Glutamatergic neuron (in vitro differentiated cells): ENCODE measurements around the gene GRIP1. TPM values are rescaled to one million over a fixed set of nuclear protein-coding genes. Genes with fewer than 3 reads are reported as not detected.

ENCODE experiments used
- DNase-seq: peaks from one replicate; pipeline ENCODE4 v3.0.0; 2022
- H3K27ac Mint-ChIP-seq: one replicate; pipeline ENCODE4 v1.8.0; 2020; ENCODE audit warnings: mild to moderate bottlenecking, mixed read lengths, inconsistent platforms; ENCODE audit not compliant: unreplicated experiment
- H3K27me3 Mint-ChIP-seq: one replicate; pipeline ENCODE4 v1.8.0; 2020; ENCODE audit warnings: mild to moderate bottlenecking, moderate library complexity, mixed read lengths, inconsistent platforms; ENCODE audit not compliant: unreplicated experiment
- H3K36me3 Mint-ChIP-seq: one replicate; pipeline ENCODE4 v1.8.0; 2020; ENCODE audit warnings: mild to moderate bottlenecking, mixed read lengths, inconsistent platforms; ENCODE audit not compliant: unreplicated experiment
- H3K4me1 Mint-ChIP-seq: one replicate; pipeline ENCODE4 v1.8.0; 2020; ENCODE audit warnings: mild to moderate bottlenecking, low read depth, mixed read lengths, inconsistent platforms; ENCODE audit not compliant: unreplicated experiment
- H3K4me3 Mint-ChIP-seq: one replicate; pipeline ENCODE4 v1.8.0; 2020; ENCODE audit warnings: mild to moderate bottlenecking, mixed read lengths, inconsistent platforms; ENCODE audit not compliant: unreplicated experiment
- H3K9me3 Mint-ChIP-seq: one replicate; pipeline ENCODE4 v1.8.0; 2020; ENCODE audit warnings: mild to moderate bottlenecking, moderate library complexity, mixed read lengths, inconsistent platforms; ENCODE audit not compliant: unreplicated experiment
- total RNA-seq: library from RNA; stranded (reverse); fragmentation: NEBNext Ultra II Directional; extraction: Animal tissue kit (Norgen Biotek cat#: 25700); gene quantifications from one replicate; pipeline ENCODE4 v1.2.1, GENCODE V29; 2021; ENCODE audit not compliant: unreplicated experiment
- TF ChIP-seq, protein P1 (sequence below): fragments of 200-600 bp; sonication (generic); IDR thresholded peaks from one replicate; pipeline ENCODE4 v1.5.0; 2021; ENCODE audit not compliant: partially characterized antibody, unreplicated experiment

Gene GRIP1
- total RNA-seq, 1 donor from 2014 or later, result 67.1 TPM

DNA sequence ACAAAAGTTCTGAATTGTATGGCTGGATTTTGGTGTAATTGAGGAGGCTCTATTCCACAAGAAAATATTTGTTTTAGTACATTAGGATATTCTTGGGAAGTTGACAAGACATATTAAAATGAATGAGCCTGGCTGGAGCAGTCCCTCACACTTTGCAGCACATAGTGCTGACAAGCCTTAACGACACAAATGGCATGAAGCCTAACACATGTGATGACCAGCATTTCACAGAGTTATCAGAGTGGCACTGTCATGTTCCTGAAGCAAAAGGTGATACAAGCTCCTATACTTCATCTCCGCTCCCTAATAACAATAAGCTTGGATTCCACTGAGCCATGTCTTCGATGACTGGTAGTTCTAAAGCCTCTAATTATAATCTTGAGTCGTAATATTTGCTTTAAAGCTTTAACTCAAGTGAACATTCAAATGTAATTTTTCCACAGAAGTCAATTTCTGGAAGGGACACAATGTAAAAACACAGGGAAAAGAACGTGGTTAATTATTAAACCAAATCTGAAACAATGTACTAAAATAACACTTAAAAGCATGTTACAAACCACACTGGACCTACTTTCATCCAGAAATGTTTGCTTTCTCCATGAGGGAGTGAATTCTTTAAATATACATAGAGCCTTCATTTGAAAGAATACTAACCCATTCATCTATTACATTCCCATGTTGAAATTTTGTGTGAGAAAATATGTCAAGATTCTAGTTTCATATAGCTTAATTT, 49.6 kb downstream of the GRIP1 start:
- H3K9me3 Mint-ChIP-seq, result no peaks in the 10 kb centered on the region
- TF ChIP-seq, protein P1, sequence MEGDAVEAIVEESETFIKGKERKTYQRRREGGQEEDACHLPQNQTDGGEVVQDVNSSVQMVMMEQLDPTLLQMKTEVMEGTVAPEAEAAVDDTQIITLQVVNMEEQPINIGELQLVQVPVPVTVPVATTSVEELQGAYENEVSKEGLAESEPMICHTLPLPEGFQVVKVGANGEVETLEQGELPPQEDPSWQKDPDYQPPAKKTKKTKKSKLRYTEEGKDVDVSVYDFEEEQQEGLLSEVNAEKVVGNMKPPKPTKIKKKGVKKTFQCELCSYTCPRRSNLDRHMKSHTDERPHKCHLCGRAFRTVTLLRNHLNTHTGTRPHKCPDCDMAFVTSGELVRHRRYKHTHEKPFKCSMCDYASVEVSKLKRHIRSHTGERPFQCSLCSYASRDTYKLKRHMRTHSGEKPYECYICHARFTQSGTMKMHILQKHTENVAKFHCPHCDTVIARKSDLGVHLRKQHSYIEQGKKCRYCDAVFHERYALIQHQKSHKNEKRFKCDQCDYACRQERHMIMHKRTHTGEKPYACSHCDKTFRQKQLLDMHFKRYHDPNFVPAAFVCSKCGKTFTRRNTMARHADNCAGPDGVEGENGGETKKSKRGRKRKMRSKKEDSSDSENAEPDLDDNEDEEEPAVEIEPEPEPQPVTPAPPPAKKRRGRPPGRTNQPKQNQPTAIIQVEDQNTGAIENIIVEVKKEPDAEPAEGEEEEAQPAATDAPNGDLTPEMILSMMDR, result no peak

DNA sequence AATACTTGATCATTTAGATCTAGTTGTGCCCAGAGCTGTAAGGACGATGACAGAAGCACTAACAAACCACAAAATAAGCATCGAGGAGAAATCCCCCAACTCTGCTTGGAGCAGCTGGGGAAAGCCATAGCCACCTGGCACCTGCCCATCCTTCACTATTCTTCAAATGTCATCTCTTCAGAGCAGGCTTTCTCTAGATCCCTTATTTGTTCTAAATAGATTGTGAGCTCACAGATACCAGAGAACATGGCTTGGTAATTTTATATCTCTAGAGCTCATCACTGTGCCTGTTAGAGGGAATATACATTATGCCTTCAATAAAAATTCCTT, 50.9 kb downstream of the GRIP1 start:
- Mint-ChIP-seq H3K27ac (no peak overlapping the region), H3K27me3 (no peaks in the 10 kb centered on the region), H3K9me3 (no peaks in the 10 kb centered on the region), H3K36me3 (no peaks in the 10 kb centered on the region), H3K4me1 (peaks cover 9% of the 10 kb centered on the region), H3K4me3 (no peak overlapping the region)
- DNase-seq, result no peak
- TF ChIP-seq, protein P1, result no peak

More for the DNA sequence above, 49.6 kb downstream of the GRIP1 start:
- no peak for DNase-seq
- Mint-ChIP-seq H3K4me1 (peaks cover 9% of the 10 kb centered on the region), H3K36me3 (no peaks in the 10 kb centered on the region), H3K4me3 (no peak overlapping the region), H3K27me3 (no peaks in the 10 kb centered on the region), H3K27ac (no peak overlapping the region)

DNA sequence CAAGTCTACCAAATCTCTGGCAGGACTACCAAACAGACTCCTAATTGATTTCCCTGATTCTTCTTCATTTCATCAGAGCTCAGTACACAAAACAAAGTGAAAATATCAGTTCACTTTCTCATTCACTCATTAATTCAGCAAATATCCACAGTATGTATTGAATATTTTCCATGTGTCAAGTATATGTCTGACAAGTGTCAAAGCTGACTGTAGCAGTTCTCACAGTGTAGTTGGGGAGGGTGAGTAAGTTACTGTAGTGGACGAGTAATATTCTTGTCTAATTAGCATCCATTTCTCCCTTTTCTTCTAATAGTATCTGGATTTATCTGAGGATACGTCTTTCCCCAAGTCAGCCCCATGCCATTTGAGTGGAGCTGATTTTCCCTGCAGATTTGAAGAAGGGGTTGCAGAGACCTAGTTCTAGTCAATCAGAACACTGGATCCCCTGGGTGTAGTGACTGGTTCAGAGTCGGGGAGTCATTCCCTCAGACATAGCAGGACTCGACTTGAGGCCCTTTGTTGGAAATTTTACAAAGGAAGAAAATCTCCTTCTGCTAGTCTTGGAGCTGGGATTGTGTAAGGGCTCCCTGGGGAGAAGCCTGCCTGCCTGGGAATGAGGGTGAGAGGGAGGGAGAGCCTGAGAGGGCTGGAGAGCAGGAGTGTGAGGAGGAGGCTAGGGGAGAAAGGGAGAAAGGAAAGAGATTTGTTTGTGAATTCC, 51.4 kb downstream of the GRIP1 start:
- Mint-ChIP-seq H3K9me3 (no peaks in the 10 kb centered on the region), H3K36me3 (no peaks in the 10 kb centered on the region), H3K27ac (no peak overlapping the region), H3K27me3 (no peaks in the 10 kb centered on the region), H3K4me3 (no peak overlapping the region), H3K4me1 (peaks cover 9% of the 10 kb centered on the region)
- TF ChIP-seq, protein P1, result no peak
- DNase-seq, result no peak

DNA sequence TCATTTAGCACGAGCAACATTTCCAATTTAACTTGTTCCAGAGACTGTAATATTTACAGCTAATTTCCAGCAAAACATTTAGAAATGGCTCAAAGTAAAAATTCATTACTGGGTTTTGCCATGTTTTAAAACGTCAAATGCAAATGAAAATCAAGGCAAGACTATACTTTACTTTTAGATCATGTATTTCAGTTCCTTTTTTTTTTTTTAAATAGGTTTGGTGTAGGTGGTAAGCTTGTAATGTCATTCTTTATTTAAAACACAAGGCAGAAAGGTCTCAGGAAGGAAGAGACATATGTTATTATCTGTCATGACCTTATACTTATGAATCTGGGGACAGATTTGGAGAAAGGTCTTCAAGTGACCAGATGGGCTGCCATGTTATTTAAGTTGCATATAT, 54.1 kb downstream of the GRIP1 start:
- Mint-ChIP-seq H3K4me3 (no peak overlapping the region), H3K27ac (no peak overlapping the region), H3K36me3 (no peaks in the 10 kb centered on the region)

More for the DNA sequence above, 54.1 kb downstream of the GRIP1 start:
- H3K9me3 Mint-ChIP-seq, result no peaks in the 10 kb centered on the region
- no peak for DNase-seq
- TF ChIP-seq, protein P1, result no peak
- no peaks in the 10 kb centered on the region for H3K27me3 Mint-ChIP-seq
- H3K4me1 Mint-ChIP-seq, result peaks cover 9% of the 10 kb centered on the region
